Kidney epithelial cell (primary cell): ENCODE measurements around the gene STAC. TPM values are rescaled to one million over a fixed set of nuclear protein-coding genes. Genes with fewer than 3 reads are reported as not detected.
"Not testable (repeated sequence)": the region's sequence is repeated elsewhere in the genome, so short reads cannot be mapped to it uniquely, and the experiment has no call there.

ENCODE experiments used
- DNase-seq: peaks from one replicate; pipeline ENCODE4 v3.0.0-alpha.2; 2010; ENCODE audit warnings: low read depth
- H3K27me3 ChIP-seq: 2 replicates; pipeline ENCODE4 v1.6.0; 2011; ENCODE audit warnings: low read length; ENCODE audit not compliant: control insufficient read depth, insufficient read depth
- H3K36me3 ChIP-seq: 2 replicates; pipeline ENCODE4 v1.5.1; 2011; ENCODE audit warnings: low read length; ENCODE audit not compliant: control insufficient read depth, insufficient read depth
- H3K4me3 ChIP-seq: 2 replicates; pipeline ENCODE4 v1.5.1; 2011; ENCODE audit warnings: low read depth, mild to moderate bottlenecking, control low read depth, low read length
- CTCF ChIP-seq: IDR thresholded peaks from 2 replicates; pipeline ENCODE4 v1.5.1; 2011; ENCODE audit warnings: mild to moderate bottlenecking, moderate library complexity, low read length, control low read depth, inconsistent platforms; ENCODE audit not compliant: insufficient read depth, poor library complexity, severe bottlenecking
- total RNA-seq: library from RNA; depleted of rRNA; stranded (reverse); fragments of >200 nt; gene quantifications from 2 replicates; pipeline ENCODE4 v1.2.3, GENCODE V29; 2015

STAC gene
- total RNA-seq, 1 donor from 2014 or later, result 15.3 TPM

GRCh38 chr3:36494461-36495109 lies 114.3 kb downstream of the STAC start:
- no peak for DNase-seq
- Histone ChIP-seq H3K27me3 (no peaks in the 10 kb centered on the region), H3K4me3 (no peak overlapping the region), H3K36me3 (no peaks in the 10 kb centered on the region)
- no peak for TF ChIP-seq CTCF

- no peak overlapping the region for H3K4me3 ChIP-seq
- no peak for TF ChIP-seq CTCF
- no peak for DNase-seq
- H3K27me3 ChIP-seq, result no peaks in the 10 kb centered on the region
- H3K36me3 ChIP-seq, result no peaks in the 10 kb centered on the region
These were observed 116.7 kb downstream of the STAC start for GRCh38 chr3:36496684-36497633.

- H3K27me3 ChIP-seq, H3K36me3 ChIP-seq, H3K4me3 ChIP-seq, DNase-seq: not testable (repeated sequence)
These were observed 119.7 kb downstream of the STAC start for GRCh38 chr3:36500053-36500452.

- TF ChIP-seq CTCF, result no peak
- H3K4me3 ChIP-seq, result no peak overlapping the region
- H3K36me3 ChIP-seq, result no peaks in the 10 kb centered on the region
- no peak for DNase-seq
- H3K27me3 ChIP-seq, result no peaks in the 10 kb centered on the region
These were observed 121.3 kb downstream of the STAC start for GRCh38 chr3:36501616-36502015.

- Histone ChIP-seq H3K27me3 (no peaks in the 10 kb centered on the region), H3K36me3 (no peaks in the 10 kb centered on the region), H3K4me3 (no peak overlapping the region)
- no peak for TF ChIP-seq CTCF
- DNase-seq, result no peak
These were observed 125.1 kb downstream of the STAC start for GRCh38 chr3:36505393-36505792.

GRCh38 chr3:36511791-36512486 lies 131.6 kb downstream of the STAC start:
- no peak for DNase-seq

More at GRCh38 chr3:36511791-36512486, 131.6 kb downstream of the STAC start:
- no peaks in the 10 kb centered on the region for H3K36me3 ChIP-seq
- H3K4me3 ChIP-seq, result no peak overlapping the region
- no peaks in the 10 kb centered on the region for H3K27me3 ChIP-seq
- TF ChIP-seq CTCF, result no peak
